ENCODE data around the gene AK8. TPM values are rescaled to one million over a fixed set of nuclear protein-coding genes. Genes with fewer than 3 reads are reported as not detected.

The AK8 gene
- total RNA-seq, 2 experiments from 2014 or later, result 0.21 TPM; not detected in 1

- Mint-ChIP-seq H3K9me3 (ENCODE audit: low read depth) (no peaks in the 10 kb centered on the region), H3K36me3 (ENCODE audit: low read depth) (no peaks in the 10 kb centered on the region), H3K4me3 (no peak overlapping the region), H3K4me1 (no peaks in the 10 kb centered on the region), H3K27me3 (peaks cover 25% of the 10 kb centered on the region), H3K27ac (no peak overlapping the region)
- intact Hi-C loops (cut with DNase I, micrococcal nuclease), result no loop called here
- DNase-seq (peak; percentile 22), ATAC-seq (no peak)
- CTCF ChIA-PET, result no interaction called here
- POLR2A ChIA-PET, result no interaction called here
Observed at GRCh38 chr9:132794730-132795380, 83.2 kb downstream of the AK8 start.

GRCh38 chr9:132793606-132794580, 84.2 kb downstream of the AK8 start:
- Mint-ChIP-seq H3K36me3 (ENCODE audit: low read depth) (no peaks in the 10 kb centered on the region), H3K4me1 (peaks cover 2% of the 10 kb centered on the region), H3K27me3 (peaks cover 18% of the 10 kb centered on the region), H3K27ac (no peak overlapping the region), H3K4me3 (no peak overlapping the region), H3K9me3 (ENCODE audit: low read depth) (no peaks in the 10 kb centered on the region)
- DNase-seq (no peak), ATAC-seq (no peak)
- ChIA-PET POLR2A (no interaction called here), CTCF (no interaction called here)
- intact Hi-C loops (cut with DNase I, micrococcal nuclease), result no loop called here

GRCh38 chr9:132792547-132792946, 85.5 kb downstream of the AK8 start:
- DNase-seq (no peak), ATAC-seq (no peak)
- Mint-ChIP-seq H3K27me3 (peaks cover 20% of the 10 kb centered on the region), H3K4me3 (no peak overlapping the region), H3K27ac (no peak overlapping the region), H3K4me1 (peaks cover 5% of the 10 kb centered on the region), H3K9me3 (ENCODE audit: low read depth) (peaks cover 2% of the 10 kb centered on the region), H3K36me3 (ENCODE audit: low read depth) (no peaks in the 10 kb centered on the region)
- POLR2A ChIA-PET, result no interaction called here
- intact Hi-C loops (cut with DNase I, micrococcal nuclease), result no loop called here
- CTCF ChIA-PET, result interaction anchor here (1.6 kb wide), 1 partner anchor 26 kb away, joined by 4 read pairs; no protein-coding TSS in a partner anchor

- no peak for ATAC-seq
- ChIA-PET CTCF (interaction anchor here (0.6 to 1.6 kb wide), 3 partner anchors 10 to 25 kb away, joined by 3 to 4 read pairs (median 3); no protein-coding TSS in a partner anchor), POLR2A (no interaction called here)
- Mint-ChIP-seq H3K4me3 (no peak overlapping the region), H3K9me3 (ENCODE audit: low read depth) (peaks cover 2% of the 10 kb centered on the region), H3K36me3 (ENCODE audit: low read depth) (no peaks in the 10 kb centered on the region), H3K4me1 (peaks cover 5% of the 10 kb centered on the region), H3K27me3 (peaks cover 24% of the 10 kb centered on the region), H3K27ac (no peak overlapping the region)
- DNase-seq, result no peak
- intact Hi-C loops (cut with DNase I, micrococcal nuclease), result no loop called here
Observed at GRCh38 chr9:132791699-132792240, 86.3 kb downstream of the AK8 start.

GRCh38 chr9:132789719-132790118, 88.4 kb downstream of the AK8 start:
- peaks cover 29% of the 10 kb centered on the region for H3K27me3 Mint-ChIP-seq
- H3K9me3 Mint-ChIP-seq (ENCODE audit: low read depth), result peaks cover 2% of the 10 kb centered on the region
- no peak for ATAC-seq
- no peak overlapping the region for H3K27ac Mint-ChIP-seq
- intact Hi-C loops (cut with DNase I, micrococcal nuclease), result no loop called here
- ChIA-PET POLR2A (no interaction called here), CTCF (interaction anchor here (1.5 kb wide), 1 partner anchor 377 kb away, joined by 3 read pairs; no protein-coding TSS in a partner anchor)
- H3K36me3 Mint-ChIP-seq (ENCODE audit: low read depth), result no peaks in the 10 kb centered on the region
- H3K4me3 Mint-ChIP-seq, result no peak overlapping the region
- peaks cover 5% of the 10 kb centered on the region for H3K4me1 Mint-ChIP-seq
- no peak for DNase-seq

DNA sequence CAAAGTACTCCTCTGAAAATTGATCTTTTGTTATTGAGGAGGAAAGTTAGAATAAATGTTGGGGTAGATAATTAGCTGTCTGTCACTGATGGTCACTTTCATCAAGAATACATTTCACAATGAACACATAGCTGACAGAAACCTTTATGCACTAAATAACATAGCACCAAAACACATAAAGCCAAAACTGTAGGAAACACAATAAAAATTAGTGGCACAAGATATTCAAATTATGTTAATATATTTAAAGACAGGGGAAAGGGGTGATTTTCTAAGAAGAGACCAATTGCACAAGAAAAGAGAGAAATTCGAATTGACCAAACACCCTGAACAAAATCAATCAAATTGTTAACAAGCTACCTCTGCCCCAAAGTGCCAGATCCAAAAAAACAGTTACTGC, 89.7 kb downstream of the AK8 start:
- ATAC-seq (no peak), DNase-seq (no peak)
- ChIA-PET CTCF (interaction anchor here (0.6 to 1.5 kb wide), 4 partner anchors 10 to 1871 kb away, joined by 3 to 6 read pairs (median 3); no protein-coding TSS in a partner anchor), POLR2A (no interaction called here)
- H3K27me3 Mint-ChIP-seq, result peaks cover 22% of the 10 kb centered on the region
- peaks cover 5% of the 10 kb centered on the region for H3K4me1 Mint-ChIP-seq
- peaks cover 2% of the 10 kb centered on the region for H3K9me3 Mint-ChIP-seq (ENCODE audit: low read depth)
- H3K27ac Mint-ChIP-seq, result no peak overlapping the region
- intact Hi-C loops (cut with DNase I, micrococcal nuclease), result no loop called here
- H3K36me3 Mint-ChIP-seq (ENCODE audit: low read depth), result no peaks in the 10 kb centered on the region
- no peak overlapping the region for H3K4me3 Mint-ChIP-seq

DNA sequence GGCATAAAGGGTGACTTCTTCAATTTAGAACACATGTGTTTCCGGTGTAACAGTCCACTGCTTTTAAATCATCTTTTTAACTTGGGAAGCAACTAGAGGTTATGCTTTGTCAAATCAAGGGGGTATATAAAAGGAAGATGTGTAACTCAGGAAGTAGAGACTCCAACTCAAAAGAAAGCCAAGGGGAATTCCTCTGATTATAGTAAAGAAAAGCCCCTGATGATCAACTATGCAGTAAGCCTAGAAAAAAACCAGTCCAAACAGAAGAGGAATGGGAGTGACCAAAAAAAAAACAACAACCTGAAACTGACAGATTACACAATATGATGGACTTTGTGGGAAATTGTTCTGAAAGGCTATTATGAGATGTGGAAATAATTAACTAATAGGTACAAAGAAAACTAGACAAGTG, 90.3 kb downstream of the AK8 start:
- H3K36me3 Mint-ChIP-seq (ENCODE audit: low read depth), result no peaks in the 10 kb centered on the region
- ChIA-PET POLR2A (no interaction called here), CTCF (interaction anchor here (0.6 to 1.3 kb wide), 2 partner anchors 11 to 1871 kb away, joined by 3 to 6 read pairs; no protein-coding TSS in a partner anchor)
- peaks cover 5% of the 10 kb centered on the region for H3K4me1 Mint-ChIP-seq
- no peak for DNase-seq
- peaks cover 19% of the 10 kb centered on the region for H3K27me3 Mint-ChIP-seq
- H3K9me3 Mint-ChIP-seq (ENCODE audit: low read depth), result peaks cover 2% of the 10 kb centered on the region
- intact Hi-C loops (cut with DNase I, micrococcal nuclease), result no loop called here
- ATAC-seq, result no peak
- H3K27ac Mint-ChIP-seq, result no peak overlapping the region
- H3K4me3 Mint-ChIP-seq, result no peak overlapping the region

- H3K27ac Mint-ChIP-seq, result no peak overlapping the region
- ATAC-seq (no peak), DNase-seq (no peak)
- peaks cover 35% of the 10 kb centered on the region for H3K27me3 Mint-ChIP-seq
- peaks cover 14% of the 10 kb centered on the region for H3K4me1 Mint-ChIP-seq
- peaks cover 2% of the 10 kb centered on the region for H3K9me3 Mint-ChIP-seq (ENCODE audit: low read depth)
- H3K4me3 Mint-ChIP-seq, result no peak overlapping the region
- no peaks in the 10 kb centered on the region for H3K36me3 Mint-ChIP-seq (ENCODE audit: low read depth)
- ChIA-PET POLR2A (no interaction called here), CTCF (interaction anchor here (0.7 to 1.2 kb wide), 3 partner anchors 119 to 310 kb away, joined by 3 read pairs; no protein-coding TSS in a partner anchor)
- intact Hi-C loops (cut with DNase I, micrococcal nuclease), result no loop called here
Observed at GRCh38 chr9:132784286-132784830, 93.7 kb downstream of the AK8 start.

DNA sequence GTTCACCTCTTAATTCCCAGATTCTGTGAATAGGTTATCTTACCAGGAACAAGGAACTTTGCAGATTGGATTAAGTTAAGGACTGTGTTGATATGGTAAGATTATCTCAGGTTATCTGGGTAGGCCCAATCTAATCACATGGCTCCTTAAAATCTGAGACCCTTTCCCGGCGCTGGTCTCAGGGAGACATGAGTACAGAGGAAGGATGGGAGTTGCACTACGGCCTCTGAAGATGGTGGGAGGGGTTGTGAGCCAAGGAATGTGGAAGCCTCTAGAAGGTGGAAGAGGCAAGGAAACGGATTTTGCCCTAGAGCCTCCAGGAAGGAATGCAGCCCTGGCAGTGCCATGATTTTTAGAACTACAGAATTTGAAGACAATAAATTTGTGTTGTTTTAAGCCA, 95.1 kb downstream of the AK8 start:
- Mint-ChIP-seq H3K9me3 (ENCODE audit: low read depth) (no peaks in the 10 kb centered on the region), H3K27me3 (peaks cover 35% of the 10 kb centered on the region), H3K4me3 (no peak overlapping the region), H3K36me3 (ENCODE audit: low read depth) (no peaks in the 10 kb centered on the region), H3K27ac (no peak overlapping the region), H3K4me1 (peaks cover 14% of the 10 kb centered on the region)
- no peak for ATAC-seq
- ChIA-PET CTCF (interaction anchor here (1.6 kb wide), 1 partner anchor 9 kb away, joined by 3 read pairs; no protein-coding TSS in a partner anchor), POLR2A (no interaction called here)
- intact Hi-C loops (cut with DNase I, micrococcal nuclease), result no loop called here
- DNase-seq, result no peak

DNA sequence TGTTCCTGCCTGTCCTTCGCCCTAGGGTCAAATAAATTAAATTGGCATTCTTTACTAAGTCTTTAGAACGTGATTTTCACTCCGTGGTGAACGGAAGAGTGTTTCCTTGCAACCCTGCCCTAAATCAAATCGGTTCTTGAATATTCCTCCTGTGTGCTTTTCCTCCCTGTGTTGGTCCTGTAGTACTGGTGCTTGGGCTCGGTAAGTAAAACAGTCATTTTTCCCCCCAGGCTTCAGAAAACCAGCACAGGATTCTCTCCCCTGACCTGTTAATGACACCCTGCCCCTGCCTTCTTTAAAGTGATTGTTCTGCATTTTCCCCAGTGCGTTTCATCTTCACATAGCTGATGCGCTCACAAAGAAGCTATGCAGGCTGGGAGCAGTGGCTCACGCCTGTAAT, 96.0 kb downstream of the AK8 start:
- intact Hi-C loops (cut with DNase I, micrococcal nuclease), result no loop called here
- DNase-seq (no peak), ATAC-seq (no peak)
- Mint-ChIP-seq H3K27ac (no peak overlapping the region), H3K9me3 (ENCODE audit: low read depth) (no peaks in the 10 kb centered on the region), H3K4me1 (peaks cover 12% of the 10 kb centered on the region), H3K4me3 (no peak overlapping the region), H3K27me3 (peaks cover 30% of the 10 kb centered on the region), H3K36me3 (ENCODE audit: low read depth) (no peaks in the 10 kb centered on the region)
- CTCF ChIA-PET, result interaction anchor here (1.6 to 2.0 kb wide), 2 partner anchors 10 to 13 kb away, joined by 3 to 14 read pairs; no protein-coding TSS in a partner anchor
- POLR2A ChIA-PET, result no interaction called here
